NT2/D1 (cell line): ENCODE measurements around the gene IGFBP6.

Source experiments
- YY1 ChIP-seq: IDR thresholded peaks from 2 replicates; pipeline ENCODE4 v1.6.1; 2011; ENCODE audit not compliant: insufficient read length, insufficient read depth
- ZNF274 ChIP-seq: IDR thresholded peaks from 2 replicates; pipeline ENCODE4 v1.6.1; 2011; ENCODE audit warnings: mild to moderate bottlenecking, low read depth, low read length

GRCh38 chr12:53077030-53077429 is 20.4 kb upstream of the IGFBP6 start:
- TF ChIP-seq ZNF274: no peak
- TF ChIP-seq YY1: no peak
